Activated CD8-positive, alpha-beta memory T cell treated with anti-CD3 and anti-CD28 coated beads for 36 hours (primary cell): ENCODE measurements around the gene GGA1. TPM values are rescaled to one million over a fixed set of nuclear protein-coding genes. Genes with fewer than 3 reads are reported as not detected.

Experiments used
- CTCF ChIA-PET: fragments of 350-600 bp; sonication (Branson Sonifier 250); formaldehyde crosslinking; loops from one replicate; lab custom pipeline; 2021; ENCODE audit warnings: antibody characterized with exemption; lab: Charles Lee
- POLR2A ChIA-PET: fragments of 350-600 bp; sonication (Branson Sonifier 250); formaldehyde crosslinking; loops from one replicate; lab custom pipeline; 2021; ENCODE audit warnings: antibody characterized with exemption; lab: Charles Lee
- total RNA-seq, 2 experiments: library from RNA; stranded (reverse); gene quantifications; one replicate each; pipeline ENCODE4 v1.2.3, GENCODE V29; 2021

Gene GGA1
- total RNA-seq, 2 experiments from 2014 or later = 75.5 to 80.3 TPM

DNA sequence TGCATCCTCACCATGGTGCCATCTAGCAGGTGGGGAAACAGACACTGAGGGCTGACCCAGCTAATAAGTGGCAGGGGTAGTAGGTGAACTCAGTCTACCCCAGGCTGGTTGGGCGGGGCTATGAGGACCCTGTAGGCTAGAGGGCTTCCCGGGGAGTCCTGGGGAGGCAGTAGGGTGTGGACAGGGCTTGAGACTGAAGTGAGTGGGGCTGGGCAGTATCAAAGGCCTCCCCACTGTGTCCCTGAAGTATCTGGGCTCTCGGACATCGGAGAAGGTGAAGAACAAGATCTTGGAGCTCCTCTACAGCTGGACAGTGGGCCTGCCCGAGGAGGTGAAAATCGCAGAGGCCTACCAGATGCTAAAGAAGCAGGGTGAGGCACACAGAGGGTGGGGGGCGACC lies 11.4 kb downstream of the GGA1 start:
- ChIA-PET CTCF (interaction anchor here (1.5 to 9.1 kb wide), 3 partner anchors 13 to 63 kb away, joined by 5 to 71 read pairs (median 11); partner anchors contain the start of gene NOL12), POLR2A (interaction anchor here (0.5 kb wide), 1 partner anchor 243 kb away, joined by 3 read pairs; no protein-coding TSS in a partner anchor)

DNA sequence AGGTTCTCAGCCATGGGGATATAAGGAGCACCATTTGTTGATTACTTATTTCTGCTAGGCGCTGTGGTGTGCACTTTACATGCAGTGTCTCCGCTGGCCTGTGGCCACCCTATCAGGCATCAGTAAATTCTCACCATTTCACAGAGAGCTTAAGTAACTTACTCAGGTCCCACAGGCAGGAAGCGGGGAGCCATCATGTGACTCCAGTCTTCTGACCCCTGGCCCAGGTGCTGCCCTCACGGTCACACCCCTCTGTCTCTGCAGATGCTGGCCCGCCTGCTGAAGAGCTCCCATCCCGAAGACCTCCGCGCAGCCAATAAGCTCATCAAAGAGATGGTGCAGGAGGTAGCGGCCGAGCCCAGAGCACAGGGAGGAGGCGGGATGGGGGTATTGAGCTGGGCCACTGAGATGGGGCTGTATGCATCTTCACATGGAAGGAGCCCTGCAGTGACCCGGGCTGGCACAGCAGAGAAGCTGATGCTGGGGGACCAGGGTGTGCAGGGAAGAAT lies 12.8 kb downstream of the GGA1 start:
- ChIA-PET CTCF (interaction anchor here (9.1 to 14.6 kb wide), 2 partner anchors 19 to 61 kb away, joined by 71 to 208 read pairs; partner anchors contain the start of genes NOL12 and SH3BP1), POLR2A (no interaction called here)

DNA sequence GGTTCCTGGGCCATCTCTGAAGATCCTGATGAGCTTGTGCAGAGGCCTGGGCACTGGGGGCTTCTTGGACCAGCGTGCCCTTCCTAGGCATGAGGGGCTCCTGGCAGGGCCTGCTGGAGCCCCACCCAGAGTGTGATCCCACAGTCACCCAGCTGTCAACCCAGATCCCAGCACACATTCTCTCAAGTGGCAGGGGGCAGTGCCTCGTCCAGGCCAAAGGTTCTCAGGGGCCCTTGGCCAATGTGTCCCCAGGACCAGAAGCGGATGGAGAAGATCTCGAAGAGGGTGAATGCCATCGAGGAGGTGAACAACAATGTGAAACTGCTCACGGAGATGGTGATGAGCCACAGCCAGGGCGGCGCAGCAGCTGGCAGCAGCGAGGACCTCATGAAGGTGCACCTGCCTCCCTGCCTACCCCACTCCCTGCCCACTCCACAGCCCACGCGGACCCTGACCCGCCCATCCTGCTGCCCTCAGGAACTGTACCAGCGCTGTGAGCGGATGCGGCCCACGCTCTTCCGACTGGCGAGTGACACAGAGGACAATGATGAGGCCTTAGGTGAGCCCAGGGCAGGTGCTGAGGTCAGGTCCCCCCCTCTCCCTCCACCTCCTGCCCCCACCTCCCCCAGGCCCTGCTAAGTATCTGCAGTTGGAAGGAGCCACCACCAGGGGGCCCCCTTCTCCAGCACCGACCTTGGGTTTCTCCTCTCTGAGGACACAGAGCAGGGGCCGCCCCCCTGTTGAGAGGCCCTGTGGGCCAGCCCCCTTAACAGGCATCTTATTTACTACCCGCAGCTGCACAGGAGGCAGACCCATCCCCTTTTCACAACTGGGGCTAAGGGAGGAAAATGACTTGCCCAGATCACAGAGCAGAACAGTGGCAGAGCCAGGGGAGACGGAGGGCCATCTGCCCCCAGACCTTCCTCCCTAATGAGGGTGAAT lies 14.7 kb downstream of the GGA1 start:
- ChIA-PET POLR2A (no interaction called here), CTCF (interaction anchor here (0.7 to 14.6 kb wide), 6 partner anchors 10 to 100 kb away, joined by 3 to 208 read pairs (median 8); partner anchors contain the start of genes NOL12 and SH3BP1)

DNA sequence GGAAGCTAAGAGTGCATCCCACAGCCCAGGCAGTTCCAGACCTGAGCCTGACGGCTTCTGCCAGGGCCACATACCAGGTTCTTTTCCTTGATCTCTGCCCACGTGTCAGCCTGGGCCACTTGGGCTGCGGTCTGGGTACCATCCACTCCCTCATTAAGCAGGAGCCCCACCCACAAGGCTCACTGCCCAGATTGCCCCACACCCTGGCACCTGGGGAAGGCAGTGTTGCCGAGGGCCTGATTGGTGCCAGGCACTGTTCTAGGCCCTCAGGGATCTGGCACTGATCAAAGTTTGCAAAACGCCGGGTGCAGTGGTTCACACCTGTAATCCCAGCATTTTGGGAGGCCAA lies 15.4 kb downstream of the GGA1 start:
- ChIA-PET CTCF (interaction anchor here (0.7 to 14.6 kb wide), 6 partner anchors 11 to 99 kb away, joined by 3 to 208 read pairs (median 8); partner anchors contain the start of genes NOL12 and SH3BP1), POLR2A (no interaction called here)

DNA sequence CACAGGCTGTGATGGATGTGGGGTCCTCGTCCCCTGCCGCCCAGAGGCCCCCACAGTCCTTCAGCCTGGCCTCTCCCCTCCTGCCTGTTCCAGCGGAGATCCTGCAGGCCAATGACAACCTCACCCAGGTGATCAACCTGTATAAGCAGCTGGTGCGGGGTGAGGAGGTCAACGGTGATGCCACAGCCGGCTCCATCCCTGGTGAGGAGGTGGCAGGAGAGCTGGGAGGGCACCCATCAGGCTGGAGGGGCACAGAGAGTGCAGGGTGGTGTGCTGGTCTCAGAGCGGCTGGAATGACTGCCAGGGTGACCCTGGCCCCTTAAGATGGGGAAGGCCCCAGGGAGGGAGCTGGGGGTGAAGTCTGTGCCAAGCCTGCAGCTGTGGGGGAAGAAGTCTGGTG lies 16.2 kb downstream of the GGA1 start:
- POLR2A ChIA-PET = interaction anchor here (1.5 kb wide), 1 partner anchor 18 kb away, joined by 4 read pairs; no protein-coding TSS in a partner anchor

DNA sequence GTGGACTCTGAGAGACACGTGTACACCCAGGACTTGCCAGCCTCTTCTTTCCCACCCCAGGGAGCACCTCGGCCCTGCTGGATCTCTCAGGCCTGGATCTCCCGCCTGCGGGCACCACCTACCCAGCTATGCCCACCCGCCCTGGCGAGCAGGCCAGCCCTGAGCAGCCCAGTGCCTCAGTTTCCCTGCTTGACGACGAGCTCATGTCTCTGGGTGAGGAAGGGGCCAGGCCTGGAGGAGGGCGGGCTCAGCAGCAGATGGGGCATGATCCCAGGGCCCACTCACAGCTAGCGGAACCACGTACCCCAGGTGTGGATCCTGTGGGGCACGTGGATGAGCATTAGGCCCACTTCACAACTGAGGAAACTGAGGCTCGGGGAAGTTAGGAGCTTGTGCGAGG lies 17.1 kb downstream of the GGA1 start:
- ChIA-PET CTCF (interaction anchor here (1.8 to 14.6 kb wide), 3 partner anchors 14 to 57 kb away, joined by 4 to 208 read pairs (median 71); partner anchors contain the start of genes NOL12 and SH3BP1), POLR2A (interaction anchor here (1.5 kb wide), 1 partner anchor 17 kb away, joined by 4 read pairs; no protein-coding TSS in a partner anchor)

More for the DNA sequence above, 16.2 kb downstream of the GGA1 start:
- CTCF ChIA-PET = interaction anchor here (0.6 to 14.6 kb wide), 5 partner anchors 12 to 58 kb away, joined by 4 to 208 read pairs (median 11); partner anchors contain the start of genes NOL12 and SH3BP1

DNA sequence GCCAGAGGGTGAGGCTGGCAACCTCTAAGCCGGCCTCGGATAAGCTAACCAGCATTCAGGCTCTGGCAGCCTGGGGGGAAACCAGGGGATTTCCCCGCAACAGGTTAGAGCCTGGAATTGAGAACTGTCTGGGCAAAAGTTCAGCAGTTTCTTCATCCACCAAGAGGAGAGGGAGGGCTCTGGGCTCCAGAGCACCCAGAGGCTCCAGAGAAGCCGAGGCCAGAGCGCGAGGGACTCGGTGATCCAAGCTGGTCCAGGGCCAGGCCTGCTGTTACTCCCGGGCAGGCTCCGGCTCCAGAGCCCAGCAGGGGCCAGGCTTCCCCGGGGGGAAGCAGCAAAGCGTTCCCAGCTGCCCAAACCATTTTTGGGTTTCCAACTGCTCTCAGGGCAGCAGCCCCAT lies 17.5 kb downstream of the GGA1 start:
- CTCF ChIA-PET = interaction anchor here (1.8 to 14.6 kb wide), 3 partner anchors 14 to 57 kb away, joined by 4 to 208 read pairs (median 71); partner anchors contain the start of genes NOL12 and SH3BP1
- POLR2A ChIA-PET = interaction anchor here (1.5 kb wide), 1 partner anchor 17 kb away, joined by 4 read pairs; no protein-coding TSS in a partner anchor

DNA sequence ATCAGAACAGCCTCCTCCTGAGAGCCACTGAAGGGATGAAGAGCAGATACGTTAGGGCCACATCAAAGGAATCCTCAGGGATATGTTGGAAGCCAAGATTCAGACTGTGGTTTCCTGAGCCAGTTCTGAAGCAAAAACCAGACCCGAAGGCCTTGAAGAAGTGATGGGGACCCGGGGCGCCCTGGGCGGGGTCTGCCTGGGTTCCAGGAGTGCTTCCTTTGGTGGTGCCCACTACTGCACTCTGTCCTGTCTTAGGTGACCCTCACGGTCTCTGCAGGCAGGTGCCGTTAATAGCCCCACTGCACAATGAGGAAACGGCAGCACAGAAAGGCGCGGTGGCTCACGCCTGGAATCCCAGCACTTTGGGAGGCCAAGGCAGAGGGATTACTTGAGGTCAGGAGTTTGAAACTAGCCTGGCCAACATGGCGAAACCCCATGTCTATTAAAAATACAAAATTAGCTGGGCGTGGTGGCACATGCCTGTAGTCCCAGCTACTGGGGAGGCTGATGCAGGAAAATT lies 18.0 kb downstream of the GGA1 start:
- POLR2A ChIA-PET = interaction anchor here (0.5 to 1.7 kb wide), 5 partner anchors 11 to 1237 kb away, joined by 3 to 6 read pairs (median 4); no protein-coding TSS in a partner anchor
- CTCF ChIA-PET = interaction anchor here (1.2 to 14.6 kb wide), 4 partner anchors 8 to 56 kb away, joined by 4 to 208 read pairs (median 40); partner anchors contain the start of genes GGA1, NOL12 and SH3BP1

DNA sequence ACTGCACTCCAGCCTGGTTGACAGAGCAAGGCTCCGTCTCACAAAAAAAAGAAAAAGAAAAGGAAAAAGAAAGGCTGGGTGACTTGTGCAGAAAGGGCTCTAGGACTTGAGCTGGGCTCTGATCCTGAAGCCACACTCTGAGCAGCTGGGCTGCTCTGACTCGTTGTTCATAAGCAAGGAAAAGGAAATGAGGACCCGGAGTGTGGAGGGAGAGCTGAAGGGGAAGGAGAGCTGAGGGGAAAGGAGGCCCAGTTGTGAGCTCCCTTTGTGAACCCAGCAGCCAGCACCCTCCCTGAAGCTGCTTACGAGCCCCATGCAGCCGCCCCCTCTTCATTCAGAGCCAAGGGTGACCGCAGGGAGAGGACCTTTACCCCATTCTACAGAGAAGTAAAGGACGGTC lies 18.5 kb downstream of the GGA1 start:
- ChIA-PET CTCF (interaction anchor here (1.2 to 14.6 kb wide), 4 partner anchors 9 to 56 kb away, joined by 4 to 208 read pairs (median 40); partner anchors contain the start of genes GGA1, NOL12 and SH3BP1), POLR2A (interaction anchor here (0.5 to 1.7 kb wide), 7 partner anchors 10 to 1237 kb away, joined by 3 to 8 read pairs (median 5); partner anchors contain the start of gene SH3BP1)

DNA sequence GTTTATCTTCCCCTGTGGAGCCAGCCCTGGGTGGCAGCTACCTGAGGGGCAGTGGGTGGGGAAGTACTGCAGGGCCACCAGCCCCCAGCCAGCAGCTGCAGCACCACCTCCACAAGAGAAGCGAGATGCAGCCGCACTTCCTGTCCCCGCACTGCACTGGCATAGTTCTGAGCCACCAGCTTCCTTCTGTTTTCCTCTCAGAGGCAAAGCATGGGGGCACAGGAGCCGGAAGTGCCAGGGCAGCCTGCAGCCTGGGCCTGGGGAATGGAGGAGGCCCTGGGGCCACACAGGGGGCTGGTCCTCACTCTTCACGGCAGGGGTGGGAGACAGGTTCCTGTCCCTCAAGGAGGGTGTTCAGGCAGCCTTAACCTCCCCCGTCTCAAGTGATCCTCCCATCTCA lies 18.9 kb downstream of the GGA1 start:
- ChIA-PET CTCF (interaction anchor here (1.2 to 14.6 kb wide), 5 partner anchors 9 to 55 kb away, joined by 3 to 208 read pairs (median 9); partner anchors contain the start of genes GGA1, NOL12 and SH3BP1), POLR2A (interaction anchor here (0.6 to 1.7 kb wide), 6 partner anchors 10 to 1236 kb away, joined by 3 to 8 read pairs (median 6); partner anchors contain the start of gene SH3BP1)

DNA sequence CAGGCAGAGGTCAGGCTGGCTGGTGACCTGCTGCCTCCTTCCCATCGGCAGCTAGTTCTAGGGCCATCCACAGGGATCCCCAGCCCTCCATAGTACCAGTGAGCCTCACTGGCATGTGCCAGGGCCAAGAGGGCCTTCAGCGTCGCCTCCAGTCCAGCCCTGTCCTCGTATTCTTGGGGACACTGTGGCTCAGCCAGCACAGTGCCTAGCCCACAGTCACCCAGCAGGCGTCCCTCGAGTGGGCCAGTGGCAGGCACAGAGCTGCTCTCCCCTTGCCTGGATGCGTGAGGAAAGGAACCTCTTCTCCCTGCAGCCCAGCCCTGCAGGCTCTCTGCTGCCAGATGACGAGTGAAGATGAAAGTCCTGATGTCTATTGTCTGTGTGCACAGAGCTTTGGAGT lies 20.2 kb downstream of the GGA1 start:
- POLR2A ChIA-PET = no interaction called here
- CTCF ChIA-PET = interaction anchor here (1.4 to 14.6 kb wide), 3 partner anchors 11 to 29 kb away, joined by 3 to 208 read pairs (median 9); partner anchors contain the start of genes GGA1 and SH3BP1

DNA sequence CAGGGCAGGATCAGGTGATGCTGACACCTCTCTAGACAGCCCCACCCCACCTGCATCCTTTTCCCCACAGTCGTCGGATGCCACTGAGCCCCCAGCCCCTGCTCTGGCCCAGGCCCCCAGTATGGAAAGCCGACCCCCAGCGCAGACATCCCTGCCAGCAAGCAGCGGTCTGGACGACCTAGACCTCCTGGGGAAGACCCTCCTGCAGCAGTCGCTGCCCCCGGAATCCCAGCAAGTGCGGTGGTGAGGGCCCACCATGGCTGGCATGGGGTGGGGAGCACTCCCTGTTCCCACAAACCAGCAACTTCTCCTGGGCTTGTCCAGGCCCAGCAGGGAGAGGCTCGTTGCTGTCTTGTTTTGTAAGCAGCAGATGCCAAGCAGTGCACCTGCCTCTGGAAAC lies 21.3 kb downstream of the GGA1 start:
- POLR2A ChIA-PET = no interaction called here
- CTCF ChIA-PET = interaction anchor here (1.6 to 14.6 kb wide), 2 partner anchors 10 to 52 kb away, joined by 4 to 208 read pairs; partner anchors contain the start of gene SH3BP1

DNA sequence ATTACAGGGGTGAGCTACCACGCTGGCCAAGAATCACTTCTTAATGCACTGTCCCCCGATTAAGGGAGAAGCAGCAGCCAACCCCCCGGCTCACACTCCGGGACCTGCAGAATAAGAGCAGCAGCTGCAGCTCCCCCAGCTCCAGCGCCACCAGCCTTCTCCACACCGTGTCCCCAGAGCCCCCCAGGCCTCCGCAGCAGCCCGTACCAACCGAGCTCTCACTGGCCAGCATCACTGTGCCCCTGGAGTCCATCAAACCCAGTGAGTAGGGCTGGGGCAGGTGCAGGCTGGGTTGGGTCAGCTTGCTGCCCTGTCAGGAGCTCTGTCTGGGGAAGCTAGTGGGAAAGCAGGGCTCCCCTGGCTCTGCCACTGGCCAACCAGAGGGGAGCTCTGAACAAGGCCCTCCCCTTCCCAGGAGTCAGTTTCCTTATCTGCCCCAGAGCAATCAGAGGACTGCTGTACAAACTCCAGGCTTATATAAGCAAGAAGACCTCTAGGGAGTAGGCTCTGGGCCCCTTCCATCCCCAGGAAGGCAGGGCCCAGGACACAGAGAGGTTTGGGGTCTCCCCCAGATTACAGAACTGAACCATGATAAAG lies 22.3 kb downstream of the GGA1 start:
- ChIA-PET CTCF (interaction anchor here (1.6 to 14.6 kb wide), 2 partner anchors 9 to 51 kb away, joined by 4 to 208 read pairs; partner anchors contain the start of gene SH3BP1), POLR2A (interaction anchor here (0.5 to 2.4 kb wide), 2 partner anchors 12 to 21 kb away, joined by 8 to 11 read pairs; no protein-coding TSS in a partner anchor)

DNA sequence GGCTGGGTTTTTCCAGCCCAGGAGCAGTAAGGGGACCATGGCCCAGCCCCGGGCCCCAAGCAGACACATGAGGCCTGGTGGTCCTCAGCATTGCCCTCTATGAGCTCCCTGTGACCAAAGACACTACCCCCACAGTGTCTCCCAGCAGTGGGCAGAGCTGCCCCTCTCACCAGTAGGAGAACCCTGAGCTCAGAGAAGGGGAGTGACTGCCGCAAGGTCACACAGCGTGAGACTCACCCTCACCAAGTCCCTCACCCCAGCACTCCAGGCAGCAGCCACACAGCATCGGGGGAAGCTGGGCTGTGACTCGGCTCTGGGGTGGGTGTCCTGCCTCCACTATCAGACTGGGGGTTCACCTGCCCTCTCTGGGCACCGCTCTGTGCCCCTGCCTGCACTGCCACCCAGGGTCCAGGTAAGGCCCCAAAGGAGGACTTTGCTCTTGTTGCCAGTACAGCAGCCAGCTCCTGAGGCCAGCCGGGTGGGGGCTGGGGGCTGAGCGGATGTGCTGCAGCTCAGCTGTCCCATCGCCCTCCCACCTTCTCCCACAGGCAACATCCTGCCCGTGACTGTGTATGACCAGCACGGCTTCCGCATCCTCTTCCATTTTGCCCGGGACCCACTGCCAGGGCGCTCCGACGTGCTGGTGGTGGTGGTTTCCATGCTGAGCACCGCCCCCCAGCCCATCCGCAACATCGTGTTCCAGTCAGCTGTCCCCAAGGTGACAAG lies 23.0 kb downstream of the GGA1 start:
- ChIA-PET CTCF (interaction anchor here (0.5 to 14.6 kb wide), 7 partner anchors 8 to 51 kb away, joined by 3 to 208 read pairs (median 5); partner anchors contain the start of genes GGA1 and SH3BP1), POLR2A (interaction anchor here (0.5 to 2.9 kb wide), 5 partner anchors 11 to 43 kb away, joined by 3 to 26 read pairs (median 8); partner anchors contain the start of gene GGA1)

DNA sequence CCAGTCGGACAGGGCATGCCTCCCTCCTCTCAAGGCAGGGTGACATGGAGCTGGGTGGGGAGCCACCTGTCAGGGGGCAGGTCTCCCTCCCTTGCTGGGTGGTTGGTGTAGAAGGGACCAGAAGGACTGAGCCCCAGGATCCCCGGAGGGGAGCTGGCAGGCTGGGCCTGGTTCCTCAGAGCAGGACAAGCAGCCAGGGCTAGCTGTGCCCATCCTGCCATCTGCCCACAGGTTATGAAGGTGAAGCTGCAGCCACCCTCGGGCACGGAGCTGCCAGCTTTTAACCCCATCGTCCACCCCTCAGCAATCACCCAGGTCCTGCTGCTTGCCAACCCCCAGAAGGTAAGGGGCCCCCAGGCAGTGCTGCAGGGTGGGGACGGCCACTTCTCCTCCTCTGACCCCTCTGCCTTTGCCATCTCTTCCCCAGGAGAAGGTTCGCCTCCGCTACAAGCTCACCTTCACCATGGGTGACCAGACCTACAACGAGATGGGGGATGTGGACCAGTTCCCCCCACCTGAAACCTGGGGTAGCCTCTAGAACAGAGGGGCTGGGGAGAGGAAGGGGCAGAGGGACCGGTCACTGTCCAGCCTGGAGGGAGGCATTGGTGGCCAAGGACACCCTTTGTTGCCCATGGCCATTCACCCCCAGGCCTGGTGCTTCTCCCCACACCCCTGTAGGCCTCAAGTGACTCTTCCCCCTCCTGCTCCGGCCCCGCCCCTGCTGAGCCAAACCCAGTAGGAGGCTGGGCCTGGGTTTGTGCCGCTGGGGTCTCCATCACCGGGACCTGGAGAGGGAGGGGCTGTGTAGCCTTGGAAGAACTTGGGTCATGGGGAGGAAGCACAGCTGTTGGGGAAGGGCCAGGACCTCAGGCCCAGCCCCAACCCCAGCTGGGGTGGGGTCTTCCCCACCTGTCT lies 23.8 kb downstream of the GGA1 start:
- ChIA-PET POLR2A (interaction anchor here (1.3 to 2.9 kb wide), 6 partner anchors 10 to 42 kb away, joined by 3 to 26 read pairs (median 4); partner anchors contain the start of genes GGA1 and PDXP), CTCF (interaction anchor here (0.6 to 14.6 kb wide), 9 partner anchors 8 to 232 kb away, joined by 3 to 208 read pairs (median 4); partner anchors contain the start of genes GGA1, NOL12, PDXP and SH3BP1)
